Panc1 (cell line): ENCODE data around the gene CRYBG3.

ENCODE experiments used
- POLR2AphosphoS5 ChIP-seq: IDR thresholded peaks from 2 replicates; pipeline ENCODE4 v1.6.1; 2012; ENCODE audit warnings: mild to moderate bottlenecking, low read depth, low read length, moderate library complexity
- SIN3A ChIP-seq: IDR thresholded peaks from 2 replicates; pipeline ENCODE4 v1.6.1; 2012; ENCODE audit warnings: low read depth, mild to moderate bottlenecking, low read length, moderate library complexity, borderline replicate concordance; ENCODE audit not compliant: insufficient read depth
- TCF7L2 ChIP-seq: IDR thresholded peaks from 2 replicates; pipeline ENCODE4 v1.6.1; 2011; ENCODE audit warnings: mild to moderate bottlenecking, low read depth, low read length, inconsistent platforms
- TF ChIP-seq, protein P1 (sequence below): fragments of 450-650 bp; IDR thresholded peaks from 2 replicates; pipeline ENCODE4 v1.5.1; 2017; ENCODE audit warnings: mild to moderate bottlenecking

DNA sequence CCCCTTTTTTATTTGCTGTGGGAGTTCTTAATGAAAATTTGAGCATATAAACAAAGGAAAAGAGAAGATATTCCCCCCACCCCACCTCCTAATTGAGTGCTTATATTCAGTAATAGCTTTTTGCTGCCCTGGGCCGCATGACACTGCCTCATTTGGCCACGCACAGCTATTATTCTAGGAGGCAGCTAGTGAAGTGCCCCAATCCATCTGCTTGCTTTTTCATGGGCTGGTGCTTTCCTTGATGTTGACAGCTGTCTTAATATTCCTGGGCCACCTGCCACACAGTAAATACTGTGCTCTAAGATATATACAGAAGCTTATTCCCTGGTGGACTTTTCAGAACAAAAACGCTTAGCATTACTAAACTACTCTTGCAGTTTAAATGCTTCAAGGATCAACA lies 3.8 kb upstream of the CRYBG3 start:
- TF ChIP-seq, protein P1, sequence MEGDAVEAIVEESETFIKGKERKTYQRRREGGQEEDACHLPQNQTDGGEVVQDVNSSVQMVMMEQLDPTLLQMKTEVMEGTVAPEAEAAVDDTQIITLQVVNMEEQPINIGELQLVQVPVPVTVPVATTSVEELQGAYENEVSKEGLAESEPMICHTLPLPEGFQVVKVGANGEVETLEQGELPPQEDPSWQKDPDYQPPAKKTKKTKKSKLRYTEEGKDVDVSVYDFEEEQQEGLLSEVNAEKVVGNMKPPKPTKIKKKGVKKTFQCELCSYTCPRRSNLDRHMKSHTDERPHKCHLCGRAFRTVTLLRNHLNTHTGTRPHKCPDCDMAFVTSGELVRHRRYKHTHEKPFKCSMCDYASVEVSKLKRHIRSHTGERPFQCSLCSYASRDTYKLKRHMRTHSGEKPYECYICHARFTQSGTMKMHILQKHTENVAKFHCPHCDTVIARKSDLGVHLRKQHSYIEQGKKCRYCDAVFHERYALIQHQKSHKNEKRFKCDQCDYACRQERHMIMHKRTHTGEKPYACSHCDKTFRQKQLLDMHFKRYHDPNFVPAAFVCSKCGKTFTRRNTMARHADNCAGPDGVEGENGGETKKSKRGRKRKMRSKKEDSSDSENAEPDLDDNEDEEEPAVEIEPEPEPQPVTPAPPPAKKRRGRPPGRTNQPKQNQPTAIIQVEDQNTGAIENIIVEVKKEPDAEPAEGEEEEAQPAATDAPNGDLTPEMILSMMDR: no peak
- TF ChIP-seq SIN3A (no peak), POLR2AphosphoS5 (no peak), TCF7L2 (no peak)
